ENCODE data around the gene RNF150.

The RNF150 gene

GRCh38 chr4:141117935-141118334, 15.3 kb downstream of the RNF150 start:
- DNase-seq (ENCODE audit: low read depth in 1 of 2, low spot score in 1 of 2) = no peak
- Histone ChIP-seq H3K27me3 (ENCODE audit: insufficient read depth, poor library complexity, severe bottlenecking) (no peaks in the 10 kb centered on the region), H3K27ac (replicated peaks) (no peak overlapping the region), H3K4me3 (replicated peaks; ENCODE audit: insufficient read depth, low read length) (no peak overlapping the region)
- no peak for TF ChIP-seq SPI1 (IDR thresholded peaks at IDR 0.05; ENCODE audit: borderline replicate concordance, low read depth)
- TF ChIP-seq GABPA (IDR thresholded peaks at IDR 0.05; ENCODE audit: low read depth) = no peak
- no peak for TF ChIP-seq POLR2AphosphoS5 (IDR thresholded peaks at IDR 0.05; ENCODE audit: low read depth)
- no peak for TF ChIP-seq REST (IDR thresholded peaks at IDR 0.05; ENCODE audit: insufficient replicate concordance, low read depth)
- no peak for TF ChIP-seq CTCF (IDR thresholded peaks at IDR 0.05; ENCODE audit: insufficient read depth, low read length)

- TF ChIP-seq POLR2AphosphoS5 (IDR thresholded peaks at IDR 0.05; ENCODE audit: low read depth) (no peak), GABPA (IDR thresholded peaks at IDR 0.05; ENCODE audit: low read depth) (no peak), SPI1 (IDR thresholded peaks at IDR 0.05; ENCODE audit: borderline replicate concordance, low read depth) (no peak), REST (IDR thresholded peaks at IDR 0.05; ENCODE audit: insufficient replicate concordance, low read depth) (no peak), CTCF (IDR thresholded peaks at IDR 0.05; ENCODE audit: insufficient read depth, low read length) (no peak)
Measured at GRCh38 chr4:141109983-141110382, 23.3 kb downstream of the RNF150 start.

GRCh38 chr4:141107927-141108326, 25.3 kb downstream of the RNF150 start:
- H3K27me3 ChIP-seq (ENCODE audit: insufficient read depth, poor library complexity, severe bottlenecking) = no peaks in the 10 kb centered on the region
- no peak for DNase-seq (ENCODE audit: low read depth in 1 of 2, low spot score in 1 of 2)
- TF ChIP-seq SPI1 (IDR thresholded peaks at IDR 0.05; ENCODE audit: borderline replicate concordance, low read depth) = no peak
- TF ChIP-seq CTCF (IDR thresholded peaks at IDR 0.05; ENCODE audit: insufficient read depth, low read length) = no peak
- TF ChIP-seq REST (IDR thresholded peaks at IDR 0.05; ENCODE audit: insufficient replicate concordance, low read depth) = no peak
- TF ChIP-seq GABPA (IDR thresholded peaks at IDR 0.05; ENCODE audit: low read depth) = no peak
- TF ChIP-seq POLR2AphosphoS5 (IDR thresholded peaks at IDR 0.05; ENCODE audit: low read depth) = no peak
- H3K4me3 ChIP-seq (replicated peaks; ENCODE audit: insufficient read depth, low read length) = no peak overlapping the region
- H3K27ac ChIP-seq (replicated peaks) = no peak overlapping the region

More at GRCh38 chr4:141109983-141110382, 23.3 kb downstream of the RNF150 start:
- no peaks in the 10 kb centered on the region for H3K27me3 ChIP-seq (ENCODE audit: insufficient read depth, poor library complexity, severe bottlenecking)
- no peak overlapping the region for H3K27ac ChIP-seq (replicated peaks)
- no peak for DNase-seq (ENCODE audit: low read depth in 1 of 2, low spot score in 1 of 2)
- H3K4me3 ChIP-seq (replicated peaks; ENCODE audit: insufficient read depth, low read length) = no peak overlapping the region
